ENCODE data around the gene CGREF1.

The CGREF1 gene, protein sequence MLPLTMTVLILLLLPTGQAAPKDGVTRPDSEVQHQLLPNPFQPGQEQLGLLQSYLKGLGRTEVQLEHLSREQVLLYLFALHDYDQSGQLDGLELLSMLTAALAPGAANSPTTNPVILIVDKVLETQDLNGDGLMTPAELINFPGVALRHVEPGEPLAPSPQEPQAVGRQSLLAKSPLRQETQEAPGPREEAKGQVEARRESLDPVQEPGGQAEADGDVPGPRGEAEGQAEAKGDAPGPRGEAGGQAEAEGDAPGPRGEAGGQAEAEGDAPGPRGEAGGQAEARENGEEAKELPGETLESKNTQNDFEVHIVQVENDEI

DNA sequence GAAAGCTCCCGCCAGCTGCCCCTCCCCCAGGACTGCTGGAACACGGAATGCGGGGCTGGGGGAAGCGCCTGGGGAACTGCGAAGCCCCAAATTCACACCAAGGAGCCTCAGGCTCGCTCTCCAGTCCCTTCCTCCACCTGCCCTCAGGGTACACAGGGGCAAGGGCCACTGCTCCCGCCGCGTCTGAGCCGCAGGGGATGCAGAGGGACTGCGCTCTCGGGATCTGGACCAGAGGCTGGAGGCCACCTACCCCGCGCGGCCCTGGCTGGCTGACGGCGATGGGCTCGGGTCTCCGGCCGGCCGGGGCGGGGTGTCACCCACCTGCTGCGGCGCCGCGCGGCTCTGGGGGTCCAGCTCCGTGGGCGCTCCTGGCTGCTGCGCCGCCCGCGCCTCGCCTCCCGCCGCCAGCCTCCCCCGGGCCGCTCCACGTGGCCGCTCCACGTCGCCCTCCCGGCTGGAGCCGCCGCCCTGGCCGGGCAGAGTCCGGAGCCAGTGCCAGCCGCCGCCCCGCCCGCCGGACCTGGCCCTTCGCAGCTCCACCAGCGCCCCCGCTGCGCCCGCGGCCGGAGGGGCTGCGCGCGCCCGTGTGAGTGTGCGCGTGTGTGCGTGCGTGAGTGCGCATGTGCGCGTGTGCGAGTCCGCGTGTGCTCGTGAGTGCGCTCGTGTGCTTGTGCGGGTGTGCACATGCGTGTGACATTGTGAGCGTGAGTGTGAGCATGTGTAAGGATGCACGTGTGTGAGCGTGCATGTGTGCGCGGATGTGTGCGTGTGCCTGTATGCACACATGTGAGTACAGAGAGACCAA, at the start of gene CGREF1:
Gene CGREF1, minus strand, starts transcription at position 604 of the 805 bp plus-strand sequence. CDS start 14,762 bp downstream, outside the sequence.
- H3K27ac ChIP-seq = no peak within 1 kb of the TSS
- ChIA-PET POLR2A (ENCODE audit: low non-redundant PET) (no interaction called here), CTCF (interaction anchor here (0.6 to 1.0 kb wide), 3 partner anchors 37 to 185 kb away, joined by 4 to 5 read pairs (median 4); no protein-coding TSS in a partner anchor)
- TF ChIP-seq, protein P1, sequence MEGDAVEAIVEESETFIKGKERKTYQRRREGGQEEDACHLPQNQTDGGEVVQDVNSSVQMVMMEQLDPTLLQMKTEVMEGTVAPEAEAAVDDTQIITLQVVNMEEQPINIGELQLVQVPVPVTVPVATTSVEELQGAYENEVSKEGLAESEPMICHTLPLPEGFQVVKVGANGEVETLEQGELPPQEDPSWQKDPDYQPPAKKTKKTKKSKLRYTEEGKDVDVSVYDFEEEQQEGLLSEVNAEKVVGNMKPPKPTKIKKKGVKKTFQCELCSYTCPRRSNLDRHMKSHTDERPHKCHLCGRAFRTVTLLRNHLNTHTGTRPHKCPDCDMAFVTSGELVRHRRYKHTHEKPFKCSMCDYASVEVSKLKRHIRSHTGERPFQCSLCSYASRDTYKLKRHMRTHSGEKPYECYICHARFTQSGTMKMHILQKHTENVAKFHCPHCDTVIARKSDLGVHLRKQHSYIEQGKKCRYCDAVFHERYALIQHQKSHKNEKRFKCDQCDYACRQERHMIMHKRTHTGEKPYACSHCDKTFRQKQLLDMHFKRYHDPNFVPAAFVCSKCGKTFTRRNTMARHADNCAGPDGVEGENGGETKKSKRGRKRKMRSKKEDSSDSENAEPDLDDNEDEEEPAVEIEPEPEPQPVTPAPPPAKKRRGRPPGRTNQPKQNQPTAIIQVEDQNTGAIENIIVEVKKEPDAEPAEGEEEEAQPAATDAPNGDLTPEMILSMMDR (conservative IDR thresholded peaks at IDR 0.05; ENCODE audit: low read depth) = no peak
- peak; percentile 25 for DNase-seq (ENCODE audit: low spot score)

DNA sequence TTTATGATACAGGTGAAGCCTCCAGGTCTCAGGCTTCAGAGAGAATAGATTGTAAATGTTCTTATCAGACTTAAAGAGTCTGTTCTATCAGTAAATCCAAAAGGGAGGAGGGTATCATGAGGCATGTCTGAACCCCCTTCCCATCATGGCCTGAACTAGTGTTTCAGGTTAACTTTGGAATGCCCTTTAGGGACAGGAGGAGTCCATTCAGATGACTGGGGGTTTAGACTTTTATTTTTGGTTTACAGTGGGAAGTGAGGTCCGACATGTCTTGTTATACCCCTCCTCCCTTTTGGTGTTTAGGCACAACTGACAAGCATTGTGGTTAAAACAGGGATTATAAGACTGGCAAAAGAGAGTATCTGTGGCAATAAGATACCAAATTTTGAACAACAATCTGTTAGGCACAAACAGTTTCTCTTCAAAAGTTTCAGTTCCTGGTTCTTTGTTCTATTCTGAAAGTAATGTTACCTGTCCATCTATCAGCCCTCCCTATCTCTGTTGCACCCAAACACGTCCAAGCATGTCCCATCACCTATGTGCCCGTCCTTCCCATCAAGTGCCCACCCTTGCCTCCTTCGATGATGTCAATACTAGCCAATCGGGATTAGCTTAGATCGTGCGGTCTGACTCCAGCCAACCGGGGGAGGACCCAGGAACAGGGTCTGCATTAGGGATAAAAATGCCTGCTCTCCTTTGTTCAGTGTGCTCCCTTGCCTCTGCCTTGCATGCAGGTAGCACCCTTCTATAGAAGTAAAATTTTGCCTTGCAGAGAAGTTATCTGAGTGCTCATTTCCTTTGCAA, 46.2 kb upstream of the CGREF1 start:
- TF ChIP-seq, protein P1 (conservative IDR thresholded peaks at IDR 0.05; ENCODE audit: low read depth) = no peak
- POLR2A ChIA-PET (ENCODE audit: low non-redundant PET) = no interaction called here
- DNase-seq (ENCODE audit: low spot score) = no peak
- no peak overlapping the region for H3K27ac ChIP-seq
- CTCF ChIA-PET = no interaction called here

DNA sequence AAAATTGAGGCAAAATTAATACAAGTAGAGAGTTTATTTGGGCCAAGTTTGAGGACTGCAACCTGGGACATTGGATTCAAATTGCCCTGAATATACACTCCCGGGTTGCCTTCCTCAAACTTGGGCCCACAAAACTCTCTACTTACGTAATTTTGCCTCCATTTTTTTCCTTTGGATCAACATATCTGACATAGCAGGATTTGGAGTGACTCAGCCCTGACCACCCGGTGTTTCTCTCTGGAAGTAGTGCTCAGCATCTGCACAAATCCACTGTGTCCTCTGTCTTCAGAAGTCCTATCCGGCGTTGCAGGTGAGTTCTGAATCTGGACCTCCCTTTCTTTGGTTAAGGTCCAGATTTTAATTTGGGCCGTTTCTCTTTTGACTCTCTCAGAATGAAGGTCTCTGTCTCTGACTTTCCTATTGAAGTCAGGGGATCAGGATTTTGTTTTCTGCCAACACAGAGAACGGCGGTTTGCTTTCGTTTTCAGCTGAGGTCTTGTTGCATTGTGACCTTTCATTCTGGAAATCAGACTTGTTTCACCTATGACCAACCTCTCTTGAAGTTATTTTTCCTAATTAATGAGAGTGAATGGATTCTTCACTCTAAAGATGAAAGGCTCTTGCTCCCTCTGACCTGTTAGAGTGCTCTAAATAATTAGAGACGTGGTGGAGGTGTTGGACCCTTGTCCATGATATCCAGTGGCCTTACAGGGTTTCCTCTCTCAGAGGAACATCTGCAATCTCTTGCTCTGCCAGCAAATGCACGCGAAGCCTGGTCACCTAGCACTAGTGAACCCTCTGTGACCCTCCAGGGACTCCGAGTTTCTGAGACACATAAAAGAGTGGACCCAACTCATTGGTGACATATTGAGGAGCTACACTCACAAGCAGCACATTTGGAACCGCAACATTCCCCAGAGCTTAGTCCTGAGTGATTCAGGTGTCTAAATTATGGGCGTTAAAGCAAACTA, 43.5 kb upstream of the CGREF1 start:
- no peak overlapping the region for H3K27ac ChIP-seq
- DNase-seq (ENCODE audit: low spot score) = no peak
- ChIA-PET POLR2A (ENCODE audit: low non-redundant PET) (no interaction called here), CTCF (interaction anchor here (0.7 kb wide), 1 partner anchor 16 kb away, joined by 3 read pairs; no protein-coding TSS in a partner anchor)
- TF ChIP-seq, protein P1 (conservative IDR thresholded peaks at IDR 0.05; ENCODE audit: low read depth) = no peak

DNA sequence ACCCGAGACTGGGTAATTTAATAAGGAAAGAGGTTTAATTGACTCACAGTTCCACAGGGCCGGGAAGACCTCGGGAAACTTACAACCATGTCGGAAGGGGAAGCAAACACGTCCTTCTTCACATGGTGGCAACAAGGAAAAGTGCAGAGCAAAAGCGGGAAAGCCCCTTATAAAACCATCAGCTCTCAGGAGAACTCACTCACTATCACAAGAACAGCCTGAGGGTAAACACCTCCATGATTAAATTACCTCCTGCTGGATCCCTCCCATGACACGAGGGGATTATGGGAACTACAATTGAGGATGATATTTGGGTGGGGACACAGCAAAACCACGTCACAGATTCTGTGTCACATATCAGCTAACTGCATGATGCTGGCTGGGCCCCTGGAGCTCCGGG, 41.3 kb upstream of the CGREF1 start:
- no peak overlapping the region for H3K27ac ChIP-seq
- no peak for DNase-seq (ENCODE audit: low spot score)
- TF ChIP-seq, protein P1 (conservative IDR thresholded peaks at IDR 0.05; ENCODE audit: low read depth) = no peak
- POLR2A ChIA-PET (ENCODE audit: low non-redundant PET) = interaction anchor here (0.6 kb wide), 1 partner anchor 269 kb away, joined by 3 read pairs; no protein-coding TSS in a partner anchor
- CTCF ChIA-PET = interaction anchor here (0.9 kb wide), 1 partner anchor 10 kb away, joined by 4 read pairs; no protein-coding TSS in a partner anchor

DNA sequence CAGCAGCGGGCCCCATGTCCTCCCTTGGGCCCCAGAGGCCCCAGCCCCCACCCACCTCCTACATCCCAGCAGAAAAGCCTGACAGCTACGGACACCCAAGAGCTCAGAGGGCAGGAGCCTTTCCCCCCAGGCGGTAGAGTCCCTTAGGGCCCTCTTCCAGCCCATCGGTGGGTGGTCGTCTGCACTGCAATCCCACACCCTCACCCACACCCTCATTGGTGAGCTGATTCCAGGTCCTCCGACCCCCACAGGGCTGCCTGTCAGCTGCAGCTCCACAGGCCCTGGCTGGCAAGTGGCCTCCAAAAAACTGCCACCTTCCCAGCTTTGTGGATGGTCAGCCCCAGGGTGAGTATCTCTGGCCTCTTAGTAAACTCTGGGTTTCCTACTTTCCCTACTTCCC, 40.3 kb upstream of the CGREF1 start:
- TF ChIP-seq, protein P1 (conservative IDR thresholded peaks at IDR 0.05; ENCODE audit: low read depth) = no peak

More for the DNA sequence above, 40.3 kb upstream of the CGREF1 start:
- H3K27ac ChIP-seq = no peak overlapping the region
- CTCF ChIA-PET = interaction anchor here (1.1 to 3.0 kb wide), 2 partner anchors 11 to 41 kb away, joined by 4 to 11 read pairs; no protein-coding TSS in a partner anchor
- no peak for DNase-seq (ENCODE audit: low spot score)
- POLR2A ChIA-PET (ENCODE audit: low non-redundant PET) = no interaction called here
